CD4-positive, CD25-positive, alpha-beta regulatory T cell (primary cell): ENCODE results near the gene DIAPH2. TPM values are rescaled to one million over a fixed set of nuclear protein-coding genes. Genes with fewer than 3 reads are reported as not detected.

Source experiments
- ATAC-seq, 2 donors: fragments of 150-1000 bp; cut with Tn5 transposase; one replicate each; pipeline ENCODE4 v1.10.0; 2021; ENCODE audit warnings: low read depth in 2 of 2, moderate number of reproducible peaks in 2 of 2, moderate library complexity in 1 of 2
- DNase-seq, 3 donors: peaks; one replicate each; pipeline versions ENCODE4 v3.0.0 to v3.0.0-alpha.2; 2012 to 2022; ENCODE audit warnings: mixed read lengths in 1 of 3
- H3K27ac ChIP-seq: one replicate; pipeline ENCODE4 v1.7.0; 2013; ENCODE audit warnings: mild to moderate bottlenecking, low read length; ENCODE audit not compliant: insufficient read depth, poor library complexity, severe bottlenecking
- H3K27me3 ChIP-seq: one replicate; pipeline ENCODE4 v1.7.0; 2013; ENCODE audit warnings: low read length; ENCODE audit not compliant: control insufficient read depth, insufficient read depth
- H3K36me3 ChIP-seq: one replicate; pipeline ENCODE4 v1.7.0; 2013; ENCODE audit warnings: mild to moderate bottlenecking, low read length, moderate library complexity; ENCODE audit not compliant: control insufficient read depth, insufficient read depth
- H3K4me1 ChIP-seq: 2 replicates; pipeline ENCODE4 v1.7.0; 2013; ENCODE audit warnings: mild to moderate bottlenecking, low read length; ENCODE audit not compliant: insufficient read depth, control insufficient read depth, poor library complexity, severe bottlenecking
- H3K4me3 ChIP-seq: one replicate; pipeline ENCODE4 v1.7.0; 2013; ENCODE audit warnings: low read depth, mild to moderate bottlenecking, low read length, moderate library complexity
- H3K9me3 ChIP-seq, 2 experiments: 1 replicate in 1 of 2; 2 replicates in 1 of 2; pipeline ENCODE4 v1.7.0; 2013; ENCODE audit warnings: low read length in 2 of 2, mild to moderate bottlenecking in 1 of 2, moderate library complexity in 1 of 2; ENCODE audit not compliant: control insufficient read depth in 2 of 2
- H3K27ac Mint-ChIP-seq, 3 donors: one replicate each; pipeline ENCODE4 v1.8.0; 2020 to 2022; ENCODE audit warnings: mild to moderate bottlenecking in 3 of 3, mixed read lengths in 3 of 3, moderate library complexity in 2 of 3
- H3K27me3 Mint-ChIP-seq: one replicate; pipeline ENCODE4 v1.8.0; 2022; ENCODE audit warnings: mild to moderate bottlenecking, mixed read lengths
- H3K36me3 Mint-ChIP-seq: one replicate; pipeline ENCODE4 v1.8.0; 2020; ENCODE audit warnings: mixed read lengths
- H3K4me1 Mint-ChIP-seq, 4 donors: one replicate each; pipeline ENCODE4 v1.8.0; 2020 to 2022; ENCODE audit warnings: mixed read lengths in 4 of 4, mild to moderate bottlenecking in 1 of 4
- H3K4me3 Mint-ChIP-seq, 4 donors: one replicate each; pipeline ENCODE4 v1.8.0; 2020 to 2022; ENCODE audit warnings: mild to moderate bottlenecking in 4 of 4, mixed read lengths in 4 of 4, moderate library complexity in 3 of 4
- H3K9me3 Mint-ChIP-seq, 7 donors: one replicate each; pipeline ENCODE4 v1.8.0; 2020 to 2022; ENCODE audit warnings: mixed read lengths in 7 of 7, mild to moderate bottlenecking in 3 of 7, moderate library complexity in 2 of 7
- polyA plus RNA-seq, 4 donors: library from polyadenylated mRNA; unstranded; fragments of 300-500 nt; fragmentation: Illumina TruSeq; gene quantifications; one replicate each; pipeline ENCODE4 v1.2.3, GENCODE V29; 2021
- total RNA-seq: library from RNA; stranded (reverse); gene quantifications from one replicate; pipeline ENCODE4 v1.2.3, GENCODE V29; 2022

The DIAPH2 gene
- total RNA-seq (17.0 TPM), polyA plus RNA-seq (1 to 10 TPM; 6.3 to 9.0 (median 6.6) TPM)

DNA sequence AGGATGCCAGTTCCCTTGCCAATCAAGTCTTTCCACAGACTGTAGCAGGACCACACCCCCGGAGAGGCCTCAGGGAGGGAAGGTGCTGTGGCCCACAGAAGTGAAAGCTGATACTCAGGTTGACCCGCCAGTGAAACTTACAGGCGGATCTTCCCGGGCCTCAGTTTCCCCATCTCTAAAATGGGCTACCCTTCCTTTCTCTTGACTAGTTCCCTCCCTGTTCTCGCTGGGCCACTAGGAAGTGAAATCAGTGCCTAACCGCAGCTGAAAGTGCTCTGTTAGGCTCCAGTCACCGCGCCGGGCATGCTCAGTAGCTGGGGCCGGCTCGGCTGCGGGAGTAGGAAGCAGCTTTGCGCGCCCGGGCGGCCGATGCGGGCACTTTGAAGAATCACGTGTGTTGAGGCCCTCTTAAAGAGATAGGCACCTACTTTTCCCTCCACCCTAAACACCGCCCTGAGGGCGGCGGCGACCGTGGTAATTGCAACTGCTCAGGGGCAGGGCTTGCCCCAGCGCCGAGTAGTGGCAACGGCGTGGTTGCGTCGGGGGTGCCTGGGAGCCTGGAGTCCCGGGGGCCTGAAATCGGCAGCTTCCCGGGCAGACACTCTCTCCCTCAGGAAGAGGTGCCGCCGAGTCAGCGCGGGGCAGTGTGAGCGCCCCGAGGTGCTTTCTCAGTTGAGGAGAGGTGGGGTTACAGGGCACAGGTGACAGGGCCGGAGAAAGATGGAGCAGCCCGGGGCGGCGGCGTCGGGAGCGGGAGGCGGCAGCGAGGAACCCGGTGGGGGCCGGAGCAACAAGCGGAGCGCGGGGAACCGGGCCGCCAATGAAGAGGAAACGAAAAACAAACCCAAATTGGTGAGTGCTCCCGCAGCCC lies at the start of gene DIAPH2:
Gene DIAPH2 (plus strand): TSS at position 504 of the 871 bp plus-strand sequence.
- H3K27ac Mint-ChIP-seq, result peak within 1 kb of the TSS; percentile 91 to 93 (median 93)
- Histone ChIP-seq H3K27ac (peak within 1 kb of the TSS; percentile 57), H3K9me3 (no peaks in the 10 kb centered on the region), H3K4me1 (peaks cover 10% of the 10 kb centered on the region), H3K27me3 (no peaks in the 10 kb centered on the region), H3K36me3 (no peaks in the 10 kb centered on the region), H3K4me3 (peak within 1 kb of the TSS; percentile 83)
- DNase-seq (peak; percentile 66 to 89 (median 73)), ATAC-seq (peak; percentile 89)
- no peaks in the 10 kb centered on the region for H3K36me3 Mint-ChIP-seq
- H3K4me3 Mint-ChIP-seq, result peak within 1 kb of the TSS; percentile 94 to 99 (median 97)
- no peaks in the 10 kb centered on the region for H3K9me3 Mint-ChIP-seq
- H3K4me1 Mint-ChIP-seq, result peaks cover 11 to 31% (median 15%) of the 10 kb centered on the region in 4 donors
- H3K27me3 Mint-ChIP-seq, result no peaks in the 10 kb centered on the region

GRCh38 chrX:96650023-96650422 lies 34.6 kb upstream of the DIAPH2 start:
- Mint-ChIP-seq H3K4me3 (no peak overlapping the region), H3K27me3 (peaks cover 7% of the 10 kb centered on the region), H3K36me3 (no peaks in the 10 kb centered on the region), H3K27ac (no peak overlapping the region), H3K9me3 (peaks cover 0 to 2% (median 0%) of the 10 kb centered on the region in 7 donors), H3K4me1 (no peaks in the 10 kb centered on the region)
- H3K36me3 ChIP-seq, result no peaks in the 10 kb centered on the region
- no peaks in the 10 kb centered on the region for H3K27me3 ChIP-seq
- no peak overlapping the region for H3K27ac ChIP-seq
- H3K9me3 ChIP-seq, result no peaks in the 10 kb centered on the region
- H3K4me1 ChIP-seq, result no peaks in the 10 kb centered on the region
- DNase-seq (no peak), ATAC-seq (no peak)
- no peak overlapping the region for H3K4me3 ChIP-seq

GRCh38 chrX:96655947-96656623 lies 28.6 kb upstream of the DIAPH2 start:
- ATAC-seq, result no peak
- Mint-ChIP-seq H3K27ac (no peak overlapping the region), H3K9me3 (peaks cover 0 to 12% (median 0%) of the 10 kb centered on the region in 7 donors), H3K4me1 (no peaks in the 10 kb centered on the region), H3K4me3 (no peak overlapping the region), H3K27me3 (peaks cover 7% of the 10 kb centered on the region), H3K36me3 (no peaks in the 10 kb centered on the region)
- no peaks in the 10 kb centered on the region for H3K36me3 ChIP-seq
- no peak for DNase-seq
- no peak overlapping the region for H3K27ac ChIP-seq
- no peak overlapping the region for H3K4me3 ChIP-seq
- no peaks in the 10 kb centered on the region for H3K9me3 ChIP-seq
- no peaks in the 10 kb centered on the region for H3K4me1 ChIP-seq
- no peaks in the 10 kb centered on the region for H3K27me3 ChIP-seq

GRCh38 chrX:96682516-96682915 lies 2.1 kb upstream of the DIAPH2 start:
- no peak overlapping the region for H3K4me3 ChIP-seq
- H3K27ac ChIP-seq, result no peak overlapping the region
- DNase-seq (peak in 2 of 3 donors; percentile 16 to 59), ATAC-seq (peak; percentile 52 to 54)
- H3K27ac Mint-ChIP-seq, result peak overlapping the region in 1 of 3 donors; percentile 7
- peaks cover 10 to 25% (median 14%) of the 10 kb centered on the region in 4 donors for H3K4me1 Mint-ChIP-seq
- H3K4me3 Mint-ChIP-seq, result peak overlapping the region in 3 of 4 donors; percentile 1 to 61 (median 36)
- no peaks in the 10 kb centered on the region for H3K36me3 ChIP-seq
- peaks cover 10% of the 10 kb centered on the region for H3K4me1 ChIP-seq
- no peaks in the 10 kb centered on the region for H3K9me3 Mint-ChIP-seq
- H3K27me3 Mint-ChIP-seq, result no peaks in the 10 kb centered on the region
- no peaks in the 10 kb centered on the region for H3K9me3 ChIP-seq
- no peaks in the 10 kb centered on the region for H3K36me3 Mint-ChIP-seq
- no peaks in the 10 kb centered on the region for H3K27me3 ChIP-seq

GRCh38 chrX:96683997-96684338 lies 674 bp upstream of the DIAPH2 start:
- Histone ChIP-seq H3K27me3 (no peaks in the 10 kb centered on the region), H3K4me3 (peak overlapping the region; percentile 60), H3K36me3 (no peaks in the 10 kb centered on the region), H3K9me3 (no peaks in the 10 kb centered on the region), H3K27ac (peak overlapping the region; percentile 57), H3K4me1 (peaks cover 10% of the 10 kb centered on the region)
- DNase-seq (no peak), ATAC-seq (no peak)
- Mint-ChIP-seq H3K27me3 (no peaks in the 10 kb centered on the region), H3K27ac (peak overlapping the region; percentile 14 to 93 (median 91)), H3K36me3 (no peaks in the 10 kb centered on the region), H3K9me3 (no peaks in the 10 kb centered on the region), H3K4me3 (peak overlapping the region; percentile 94 to 99 (median 97)), H3K4me1 (peaks cover 11 to 28% (median 14%) of the 10 kb centered on the region in 4 donors)

- peak; percentile 19 to 22 for ATAC-seq
- H3K4me3 ChIP-seq, result peak overlapping the region; percentile 83
Measured at GRCh38 chrX:96685210-96686099, 813 bp downstream of the DIAPH2 start.

GRCh38 chrX:96687776-96688175 lies 3.1 kb downstream of the DIAPH2 start:
- peaks cover 8 to 26% (median 12%) of the 10 kb centered on the region in 4 donors for H3K4me1 Mint-ChIP-seq
- no peak overlapping the region for H3K4me3 ChIP-seq
- no peak overlapping the region for H3K27ac ChIP-seq
- no peaks in the 10 kb centered on the region for H3K9me3 Mint-ChIP-seq
- H3K9me3 ChIP-seq, result no peaks in the 10 kb centered on the region
- H3K27me3 ChIP-seq, result no peaks in the 10 kb centered on the region
- H3K27ac Mint-ChIP-seq, result no peak overlapping the region
- no peak for DNase-seq
- H3K27me3 Mint-ChIP-seq, result no peaks in the 10 kb centered on the region
- H3K4me1 ChIP-seq, result peaks cover 10% of the 10 kb centered on the region
- peak overlapping the region in 1 of 4 donors; percentile 10 for H3K4me3 Mint-ChIP-seq
- H3K36me3 ChIP-seq, result no peaks in the 10 kb centered on the region
- H3K36me3 Mint-ChIP-seq, result no peaks in the 10 kb centered on the region
- ATAC-seq, result no peak

More at GRCh38 chrX:96685210-96686099, 813 bp downstream of the DIAPH2 start:
- peak; percentile 4 to 55 (median 25) for DNase-seq
- Histone ChIP-seq H3K4me1 (peaks cover 10% of the 10 kb centered on the region), H3K9me3 (no peaks in the 10 kb centered on the region), H3K36me3 (no peaks in the 10 kb centered on the region), H3K27ac (peak overlapping the region; percentile 57), H3K27me3 (no peaks in the 10 kb centered on the region)
- H3K4me1 Mint-ChIP-seq, result peaks cover 11 to 31% (median 15%) of the 10 kb centered on the region in 4 donors
- H3K36me3 Mint-ChIP-seq, result no peaks in the 10 kb centered on the region
- no peaks in the 10 kb centered on the region for H3K9me3 Mint-ChIP-seq
- peak overlapping the region; percentile 91 to 93 (median 93) for H3K27ac Mint-ChIP-seq
- peak overlapping the region; percentile 94 to 99 (median 97) for H3K4me3 Mint-ChIP-seq
- no peaks in the 10 kb centered on the region for H3K27me3 Mint-ChIP-seq
